ENCODE measurements around the gene ICE2.

- TF ChIP-seq CTCF (IDR thresholded peaks at IDR 0.05) (no peak), POLR2AphosphoS5 (IDR thresholded peaks at IDR 0.05; ENCODE audit: low read depth, low read length) (no peak), MEF2A (IDR thresholded peaks at IDR 0.05; ENCODE audit: borderline replicate concordance, low read depth) (no peak), FOXM1 (IDR thresholded peaks at IDR 0.05; ENCODE audit: low read depth) (no peak), TEAD4 (IDR thresholded peaks at IDR 0.05; ENCODE audit: borderline replicate concordance, insufficient read depth) (no peak), YY1 (IDR thresholded peaks at IDR 0.05; ENCODE audit: low read depth) (no peak), REST (IDR thresholded peaks at IDR 0.05; ENCODE audit: low read depth, low read length) (no peak), RFX5 (IDR thresholded peaks at IDR 0.05; ENCODE audit: low read length) (no peak), MXI1 (IDR thresholded peaks at IDR 0.05; ENCODE audit: low read depth, low read length) (no peak), MAX (IDR thresholded peaks at IDR 0.05; ENCODE audit: low read depth) (no peak), EZH2phosphoT487 (IDR thresholded peaks at IDR 0.05; ENCODE audit: borderline replicate concordance, low read depth) (no peak), USF2 (IDR thresholded peaks at IDR 0.05; ENCODE audit: borderline replicate concordance, low read depth, low read length) (no peak), SIN3A (IDR thresholded peaks at IDR 0.05; ENCODE audit: borderline replicate concordance, low read depth, low read length) (no peak), TAF1 (IDR thresholded peaks at IDR 0.05; ENCODE audit: borderline replicate concordance, low read depth, low read length) (no peak)
Measured at GRCh38 chr15:60400944-60401343, 78.0 kb downstream of the ICE2 start.
